Tibial nerve (tissue), 4 donors: ENCODE results near the gene ADAMTS10.

ENCODE experiments used
- CTCF ChIP-seq, 5 experiments: fragments of 200-600 bp in 3 of 5; fragments of 450-650 bp in 2 of 5; sonication (generic) in 3 of 5; IDR thresholded peaks; one replicate each; pipeline ENCODE4 v1.5.1; 2016 to 2019; ENCODE audit warnings: antibody characterized with exemption in 5 of 5, mild to moderate bottlenecking in 3 of 5, moderate library complexity in 2 of 5
- EP300 ChIP-seq, 2 donors: sonication (generic); formaldehyde crosslinking; IDR thresholded peaks; one replicate each; pipeline ENCODE4 v1.6.1; 2017; ENCODE audit warnings: antibody characterized with exemption in 2 of 2, mild to moderate bottlenecking in 1 of 2
- POLR2A ChIP-seq, 2 donors: fragments of 450-650 bp; IDR thresholded peaks; one replicate each; pipeline ENCODE4 v1.6.1; 2017; ENCODE audit warnings: antibody characterized with exemption in 2 of 2, mild to moderate bottlenecking in 2 of 2, moderate library complexity in 2 of 2

GRCh38 chr19:8629996-8630683, 19.6 kb upstream of the ADAMTS10 start, which contains the start of gene NFILZ:
- TF ChIP-seq CTCF (IDR thresholded peaks at IDR 0.05): no peak
- TF ChIP-seq POLR2A (IDR thresholded peaks at IDR 0.05): no peak
- no peak for TF ChIP-seq EP300 (IDR thresholded peaks at IDR 0.05)
